Germinal center (tissue), 1 donor: ENCODE results near the gene CALU.

ENCODE experiments used
- DNase-seq: peaks from one replicate; pipeline ENCODE4 v3.0.0; 2012; ENCODE audit warnings: mixed read lengths, low spot score

Gene CALU

GRCh38 chr7:128739048-128739962 is at the start of gene CALU:
CALU (plus strand) TSS chr7:128739359; CDS start chr7:128748584, 9,225 bp downstream.
- DNase-seq: peak; percentile 99

GRCh38 chr7:128691227-128691626 is 47.9 kb upstream of the CALU start:
- no peak for DNase-seq

- DNase-seq: no peak
Observed at GRCh38 chr7:128692623-128693270, 46.4 kb upstream of the CALU start.

DNA sequence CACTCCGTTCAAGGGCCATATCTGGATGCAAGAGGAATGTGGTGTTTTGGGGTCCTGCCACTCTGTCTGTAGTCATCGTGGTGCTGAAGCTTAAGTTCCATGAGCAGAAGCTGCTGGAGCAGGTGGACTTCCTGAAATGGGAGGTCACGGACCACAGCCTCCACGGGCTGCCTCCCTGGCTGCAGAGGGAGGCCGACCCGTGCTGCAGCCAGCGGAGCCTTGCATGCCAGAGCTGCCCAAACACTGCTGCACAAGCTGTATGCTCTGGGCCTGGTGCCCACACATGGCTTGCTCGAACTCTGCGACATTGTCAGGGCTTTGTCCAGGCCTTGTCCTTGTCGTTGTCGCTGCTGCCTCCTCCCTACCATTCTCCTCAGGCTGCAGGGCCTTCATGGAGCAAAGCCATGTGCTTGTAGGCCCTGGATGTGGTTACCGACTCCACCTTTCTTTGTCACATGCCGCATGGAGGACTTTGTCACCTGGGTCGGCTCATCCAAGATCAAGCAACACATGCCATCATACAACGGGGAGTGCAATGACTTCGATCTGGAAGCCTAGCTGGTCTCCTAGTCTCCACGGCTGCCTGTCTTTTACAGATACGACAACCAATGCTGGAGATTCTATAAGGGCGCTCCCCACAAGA is 45.7 kb upstream of the CALU start:
- DNase-seq: no peak

DNA sequence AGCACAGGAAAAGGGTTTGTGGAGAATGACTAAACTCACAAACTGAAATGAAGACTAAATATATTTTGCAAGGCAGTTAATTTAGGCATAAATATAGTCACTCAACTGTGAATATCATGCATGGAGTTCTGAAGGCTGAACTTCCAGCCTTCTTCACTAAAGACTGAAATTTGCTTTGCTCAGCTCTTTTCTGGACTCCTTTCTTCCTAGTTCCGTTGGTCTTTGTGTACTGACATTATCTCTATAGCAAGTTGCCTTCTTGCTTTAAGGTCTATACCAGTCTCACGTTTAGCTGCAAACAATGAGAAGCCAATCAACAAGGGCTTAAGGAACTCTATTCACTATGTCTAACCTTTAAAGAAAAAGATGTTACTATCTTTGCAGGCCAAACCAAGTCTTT is 44.4 kb upstream of the CALU start:
- DNase-seq: no peak

GRCh38 chr7:128697302-128697905 is 41.8 kb upstream of the CALU start:
- peak; percentile 62 for DNase-seq

GRCh38 chr7:128699196-128699712 is 39.9 kb upstream of the CALU start:
- no peak for DNase-seq

GRCh38 chr7:128699895-128700294 is 39.3 kb upstream of the CALU start:
- DNase-seq: no peak

GRCh38 chr7:128701062-128701785 is 37.9 kb upstream of the CALU start:
- DNase-seq: no peak

GRCh38 chr7:128703609-128704241 is 35.4 kb upstream of the CALU start:
- no peak for DNase-seq

- no peak for DNase-seq
Observed at GRCh38 chr7:128705891-128706333, 33.2 kb upstream of the CALU start.

GRCh38 chr7:128707752-128708151 is 31.4 kb upstream of the CALU start:
- DNase-seq: no peak

GRCh38 chr7:128708235-128708634 is 30.9 kb upstream of the CALU start:
- DNase-seq: no peak

DNA sequence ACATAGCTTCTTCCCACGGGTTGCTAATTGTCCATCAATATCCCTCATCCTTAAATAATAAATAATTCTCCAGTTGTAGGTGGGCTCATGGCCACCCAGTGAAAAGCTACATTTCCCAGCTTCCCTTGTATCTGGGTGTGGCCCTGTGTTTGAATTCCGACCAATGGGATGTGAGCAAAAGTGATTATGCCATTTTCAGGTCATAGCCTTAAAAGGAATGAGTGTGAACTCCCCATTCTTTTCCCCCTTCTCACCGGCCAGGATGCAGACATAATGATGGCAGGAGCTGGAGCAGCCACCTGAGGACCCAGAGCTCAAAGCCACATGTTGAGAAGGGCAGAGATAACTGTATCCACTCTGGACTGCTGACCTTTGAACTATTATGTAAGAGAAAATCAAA is 30.3 kb upstream of the CALU start:
- DNase-seq: no peak

DNA sequence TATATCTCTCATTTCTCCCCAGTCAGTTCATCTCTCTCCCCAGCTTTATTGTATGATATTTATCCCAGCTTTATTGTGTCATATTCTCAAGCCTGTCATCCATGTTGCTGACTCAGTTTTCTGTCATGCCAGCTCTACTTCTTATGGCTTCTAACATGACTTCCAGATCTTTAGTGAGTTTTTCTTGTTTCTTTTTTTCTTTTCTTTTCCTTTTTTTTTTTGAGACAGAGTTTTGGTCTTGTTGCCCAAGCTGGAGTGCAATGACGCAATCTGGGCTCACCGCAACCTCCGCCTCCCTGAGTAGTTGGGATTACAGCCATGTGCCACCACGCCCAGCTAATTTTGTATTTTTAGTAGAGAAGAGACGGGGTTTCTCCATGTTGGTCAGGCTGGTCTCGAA is 28.7 kb upstream of the CALU start:
- no peak for DNase-seq

DNA sequence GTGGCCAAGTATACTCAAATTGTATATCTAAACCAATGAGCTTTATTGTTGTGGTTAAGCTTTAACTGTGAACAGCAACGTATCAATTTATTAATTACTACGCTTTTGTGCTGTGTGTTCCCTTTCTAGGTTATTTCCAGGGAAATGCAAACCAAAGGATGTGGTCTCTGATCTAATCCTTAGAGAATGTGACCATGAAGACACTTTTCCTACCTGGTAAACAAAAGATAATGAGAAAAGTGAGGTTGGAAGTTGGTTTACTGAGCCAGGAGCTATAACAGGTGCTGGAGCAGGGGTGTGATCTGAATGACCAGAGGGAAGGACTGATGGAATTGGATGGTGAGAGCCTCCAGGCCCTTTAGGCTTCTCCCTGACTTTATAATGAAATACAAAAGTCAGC is 25.4 kb upstream of the CALU start:
- DNase-seq: no peak

GRCh38 chr7:128714701-128715495 is 24.3 kb upstream of the CALU start:
- DNase-seq: no peak

DNA sequence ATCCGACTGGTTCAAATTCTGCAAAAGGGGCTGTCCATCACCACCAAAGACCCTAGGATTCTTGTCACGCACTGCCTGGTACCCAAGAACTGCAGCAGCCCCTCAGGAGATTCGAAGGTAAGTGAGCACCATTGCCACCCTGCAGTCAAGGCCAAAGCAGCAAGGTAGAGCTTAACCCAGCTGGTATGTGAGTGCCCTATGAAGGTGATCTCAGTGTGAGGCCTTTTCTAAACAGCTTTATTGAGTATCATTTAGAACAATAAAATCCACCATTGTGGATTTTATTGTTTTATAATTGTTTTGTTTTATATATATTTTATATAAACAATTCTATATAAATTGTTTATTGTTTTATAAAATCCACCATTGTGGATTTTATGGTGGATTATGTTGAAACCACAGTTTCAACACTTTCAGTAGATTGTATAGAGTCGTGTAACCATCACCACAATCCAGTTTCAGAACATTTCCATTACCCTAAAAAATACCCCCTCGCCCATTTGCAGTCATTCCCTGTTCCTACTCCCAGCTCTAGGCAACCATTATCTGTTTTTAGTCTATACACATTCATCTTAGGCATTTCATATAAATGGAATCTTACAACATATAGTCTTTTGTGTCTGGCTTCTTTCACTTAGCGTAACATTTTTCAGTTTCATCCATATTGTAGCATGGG is 20.1 kb upstream of the CALU start:
- no peak for DNase-seq

DNA sequence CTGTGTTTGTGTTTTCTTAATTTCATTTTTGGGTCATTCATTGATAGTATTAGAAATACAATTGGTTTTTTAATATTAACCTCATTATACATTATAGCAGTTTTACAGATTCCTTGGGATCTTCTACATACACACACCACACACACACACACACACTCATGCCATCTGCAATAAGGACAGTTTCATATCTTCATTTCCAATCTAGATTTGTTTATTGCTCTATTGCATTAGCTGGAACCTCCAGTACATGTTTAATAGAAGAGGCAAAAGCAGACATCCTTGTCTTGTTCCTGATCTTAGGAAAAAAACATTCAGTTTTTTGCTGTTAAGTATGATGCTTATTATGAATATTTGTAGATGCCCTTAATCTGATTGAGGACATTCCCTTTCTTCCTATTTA is 17.8 kb upstream of the CALU start:
- no peak for DNase-seq

DNA sequence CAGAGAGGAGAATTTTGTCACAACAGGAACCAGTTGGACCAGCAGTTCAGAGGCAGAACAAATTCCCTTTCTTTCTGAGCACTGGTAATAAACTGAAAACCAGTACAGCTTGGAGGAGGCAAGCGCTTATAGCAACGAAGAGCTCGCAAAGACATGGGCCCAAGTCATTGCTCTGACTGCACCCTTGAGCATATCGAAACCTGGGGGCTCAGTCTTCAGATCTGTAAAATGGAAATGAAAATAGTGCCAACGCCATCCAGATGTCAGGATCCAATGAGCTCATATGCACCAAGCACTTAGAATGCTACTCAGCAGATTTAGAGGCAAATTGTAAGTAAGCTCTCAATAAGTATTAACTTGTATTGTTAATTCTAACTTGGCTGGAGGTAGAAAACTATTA is 14.4 kb upstream of the CALU start:
- no peak for DNase-seq
